AG04450 (cell line): ENCODE measurements around the gene BLOC1S1. TPM values are rescaled to one million over a fixed set of nuclear protein-coding genes. Genes with fewer than 3 reads are reported as not detected.

ENCODE experiments used
- CTCF ChIA-PET: fragments of 300-600, 350-600 bp; formaldehyde crosslinking; extraction: SDS; loops from one replicate; lab custom pipeline; 2022; ENCODE audit warnings: antibody characterized with exemption, inconsistent platforms; lab: Charles Lee
- POLR2A ChIA-PET: fragments of 350-600 bp; formaldehyde crosslinking; extraction: SDS; loops from one replicate; lab custom pipeline; 2021; ENCODE audit warnings: antibody characterized with exemption, inconsistent platforms; lab: Yijun Ruan, JAX
- DNase-seq: peaks from one replicate; pipeline ENCODE4 v3.0.0-alpha.2; 2011; ENCODE audit warnings: low read depth, low spot score
- H3K27ac ChIP-seq: one replicate; pipeline ENCODE4 v1.5.1; 2012; ENCODE audit warnings: low read depth, low read length, control low read depth
- H3K27me3 ChIP-seq: one replicate; pipeline ENCODE4 v1.6.0; 2012; ENCODE audit warnings: low read length; ENCODE audit not compliant: control insufficient read depth, insufficient read depth
- H3K4me3 ChIP-seq: 2 replicates; pipeline ENCODE4 v1.5.1; 2011; ENCODE audit warnings: mild to moderate bottlenecking, low read depth, low read length, control low read depth
- H3K9me3 ChIP-seq: 2 replicates; pipeline ENCODE4 v1.5.1; 2012; ENCODE audit warnings: low read length; ENCODE audit not compliant: control insufficient read depth, insufficient read depth
- polyA plus RNA-seq: library from polyadenylated mRNA; depleted of rRNA; stranded (reverse); fragments of >200 nt; gene quantifications from 2 replicates; pipeline ENCODE4 v1.2.3, GENCODE V29; 2011
- TF ChIP-seq, protein P1 (sequence below): IDR thresholded peaks from 2 replicates; pipeline ENCODE4 v1.5.1; 2011; ENCODE audit warnings: low read depth, low read length, control low read depth, inconsistent platforms

The BLOC1S1 gene
- polyA plus RNA-seq, 1 experiment: 132 TPM

DNA sequence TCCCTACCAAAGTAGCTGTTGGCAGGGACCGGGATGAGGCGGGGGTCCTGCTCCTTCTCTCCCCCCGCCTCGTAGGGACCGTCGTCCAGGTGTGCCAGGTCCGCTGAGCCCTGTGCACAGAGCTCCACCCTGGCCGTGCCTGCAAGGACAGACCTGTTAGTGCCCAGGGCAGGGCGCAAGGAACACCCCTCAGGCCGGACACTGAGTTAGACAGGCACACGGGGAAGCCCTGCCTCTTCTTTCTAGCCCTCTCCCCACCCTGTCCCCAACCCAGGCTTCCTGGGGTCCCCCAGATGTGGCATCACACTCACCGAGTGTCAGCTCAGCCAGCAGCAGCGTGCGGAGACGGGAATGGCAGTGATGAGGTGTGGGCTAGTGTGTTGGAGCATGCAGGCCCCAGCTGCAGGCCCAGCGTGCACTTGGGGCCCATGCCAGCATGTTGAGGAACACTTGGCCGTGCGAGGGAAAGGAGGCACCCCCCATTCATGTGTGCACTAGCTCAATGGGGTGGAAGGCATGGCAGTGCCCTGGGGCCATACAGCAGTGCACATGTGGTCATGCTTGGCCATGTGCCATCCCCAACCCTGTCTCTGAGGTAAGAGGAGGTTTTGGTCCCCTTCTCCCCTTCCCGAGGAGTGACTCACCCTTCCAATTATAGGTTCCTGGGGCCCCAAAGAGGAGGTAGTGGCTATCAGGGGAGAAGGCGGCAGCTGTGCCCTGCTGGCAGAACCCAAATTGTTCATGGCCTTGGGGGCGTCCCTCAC is 15.4 kb upstream of the BLOC1S1 start:
- no peak for DNase-seq
- POLR2A ChIA-PET: interaction anchor here (0.6 kb wide), 1 partner anchor 85 kb away, joined by 3 read pairs; no protein-coding TSS in a partner anchor
- H3K4me3 ChIP-seq: no peak overlapping the region

DNA sequence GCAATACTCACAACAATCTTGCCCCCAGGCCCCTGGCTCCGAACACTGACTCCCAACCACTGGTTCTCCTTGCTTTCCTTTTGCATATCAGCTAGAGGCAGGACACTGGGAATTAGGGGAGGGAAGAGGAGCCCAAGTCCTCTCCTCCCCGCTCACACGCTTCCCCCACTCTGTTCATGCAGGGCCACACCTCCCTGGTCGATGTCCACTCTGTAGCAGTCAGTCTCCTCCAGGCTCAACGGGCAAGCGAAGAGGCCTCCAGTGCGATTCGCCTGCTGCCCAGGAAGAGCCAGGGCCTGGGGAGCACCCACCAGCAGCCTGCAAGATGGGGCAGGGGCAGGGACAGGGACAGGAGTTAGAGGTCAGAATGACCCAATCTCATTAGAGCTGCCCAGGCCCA is 13.0 kb upstream of the BLOC1S1 start:
- ChIA-PET CTCF (no interaction called here), POLR2A (no interaction called here)
- Histone ChIP-seq H3K4me3 (no peak overlapping the region), H3K27ac (no peak overlapping the region), H3K9me3 (no peaks in the 10 kb centered on the region; the same call in 1 of the 2 replicates), H3K27me3 (peaks cover 3% of the 10 kb centered on the region)
- TF ChIP-seq, protein P1, sequence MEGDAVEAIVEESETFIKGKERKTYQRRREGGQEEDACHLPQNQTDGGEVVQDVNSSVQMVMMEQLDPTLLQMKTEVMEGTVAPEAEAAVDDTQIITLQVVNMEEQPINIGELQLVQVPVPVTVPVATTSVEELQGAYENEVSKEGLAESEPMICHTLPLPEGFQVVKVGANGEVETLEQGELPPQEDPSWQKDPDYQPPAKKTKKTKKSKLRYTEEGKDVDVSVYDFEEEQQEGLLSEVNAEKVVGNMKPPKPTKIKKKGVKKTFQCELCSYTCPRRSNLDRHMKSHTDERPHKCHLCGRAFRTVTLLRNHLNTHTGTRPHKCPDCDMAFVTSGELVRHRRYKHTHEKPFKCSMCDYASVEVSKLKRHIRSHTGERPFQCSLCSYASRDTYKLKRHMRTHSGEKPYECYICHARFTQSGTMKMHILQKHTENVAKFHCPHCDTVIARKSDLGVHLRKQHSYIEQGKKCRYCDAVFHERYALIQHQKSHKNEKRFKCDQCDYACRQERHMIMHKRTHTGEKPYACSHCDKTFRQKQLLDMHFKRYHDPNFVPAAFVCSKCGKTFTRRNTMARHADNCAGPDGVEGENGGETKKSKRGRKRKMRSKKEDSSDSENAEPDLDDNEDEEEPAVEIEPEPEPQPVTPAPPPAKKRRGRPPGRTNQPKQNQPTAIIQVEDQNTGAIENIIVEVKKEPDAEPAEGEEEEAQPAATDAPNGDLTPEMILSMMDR: no peak
- no peak for DNase-seq

More for the DNA sequence above, 15.4 kb upstream of the BLOC1S1 start:
- TF ChIP-seq, protein P1: no peak
- no peak overlapping the region for H3K27ac ChIP-seq
- H3K9me3 ChIP-seq: no peaks in the 10 kb centered on the region
- H3K27me3 ChIP-seq: peaks cover 2% of the 10 kb centered on the region
- CTCF ChIA-PET: no interaction called here

DNA sequence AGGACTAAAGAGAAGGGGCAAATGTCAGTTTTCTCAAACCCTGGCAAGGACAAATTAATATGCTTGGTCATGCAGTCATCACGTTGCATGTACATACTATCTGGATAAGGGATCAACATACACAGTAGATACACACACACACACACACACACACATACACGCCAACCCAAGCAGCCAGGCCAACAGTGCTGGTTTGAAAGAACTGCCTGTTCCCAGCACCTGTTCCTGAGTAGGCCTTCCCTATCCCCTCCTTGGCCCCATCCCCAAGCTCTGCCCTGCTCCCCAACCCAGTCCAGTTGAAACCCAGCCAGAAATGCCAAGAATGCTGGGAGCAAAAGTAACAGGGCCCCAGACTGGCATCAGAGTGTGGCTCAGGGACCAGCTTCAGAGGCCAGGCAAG is 12.6 kb upstream of the BLOC1S1 start:
- H3K4me3 ChIP-seq: no peak overlapping the region
- TF ChIP-seq, protein P1: no peak

DNA sequence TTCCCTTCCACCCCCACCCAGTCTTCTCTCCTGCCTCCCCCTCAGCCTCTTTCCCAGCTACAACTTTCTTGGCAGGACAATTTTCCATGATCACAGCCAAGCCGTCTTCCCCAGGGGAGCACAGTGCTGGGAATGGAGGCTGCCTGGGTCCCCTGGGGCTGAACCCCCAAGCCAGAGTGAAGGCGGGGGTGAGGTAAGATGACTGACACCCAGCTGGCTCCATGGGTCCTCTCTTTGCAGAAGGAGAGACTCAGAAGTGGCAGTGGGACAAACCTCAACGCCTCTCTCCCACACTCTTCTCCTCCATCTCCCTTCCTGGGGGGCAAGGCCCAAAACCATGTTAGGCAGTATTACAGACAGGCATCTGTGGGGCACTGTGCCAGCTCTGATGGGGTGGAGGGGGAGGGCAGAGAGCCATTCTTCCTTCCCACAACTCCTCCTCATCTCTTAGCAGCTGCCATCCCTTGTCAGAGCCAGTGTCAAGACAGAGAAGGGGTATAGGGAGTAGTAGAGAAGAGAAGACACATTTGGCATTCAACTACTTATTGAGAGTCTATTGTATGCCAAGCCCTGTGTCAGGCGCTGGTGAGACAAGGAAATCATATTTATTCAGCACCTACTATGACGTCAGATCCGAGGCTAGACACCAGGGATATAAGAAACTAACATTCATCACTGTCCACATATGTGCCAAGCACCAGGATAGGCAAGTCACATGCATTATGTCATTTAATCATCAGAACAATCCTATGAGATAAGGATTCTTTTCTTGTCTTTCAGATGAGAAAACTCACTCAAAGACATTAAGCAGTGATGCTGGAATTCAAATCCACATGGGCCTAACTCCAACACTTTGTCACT is 11.7 kb upstream of the BLOC1S1 start:
- H3K27me3 ChIP-seq: peaks cover 3% of the 10 kb centered on the region
- ChIA-PET CTCF (no interaction called here), POLR2A (no interaction called here)
- H3K4me3 ChIP-seq: no peak overlapping the region
- DNase-seq: no peak
- no peak overlapping the region for H3K27ac ChIP-seq
- TF ChIP-seq, protein P1: no peak
- no peaks in the 10 kb centered on the region; the same call in 1 of the 2 replicates for H3K9me3 ChIP-seq

More for the DNA sequence above, 12.6 kb upstream of the BLOC1S1 start:
- peaks cover 3% of the 10 kb centered on the region for H3K27me3 ChIP-seq
- H3K9me3 ChIP-seq: no peaks in the 10 kb centered on the region; the same call in 1 of the 2 replicates
- no peak for DNase-seq
- no peak overlapping the region for H3K27ac ChIP-seq
- POLR2A ChIA-PET: no interaction called here
- CTCF ChIA-PET: no interaction called here
